Left ventricle myocardium inferior (tissue), 1 donor: ENCODE results near the gene PRKD1. TPM values are rescaled to one million over a fixed set of nuclear protein-coding genes. Genes with fewer than 3 reads are reported as not detected.

Experiments
- DNase-seq: peaks from one replicate; pipeline ENCODE4 v3.0.0-alpha.2; 2020
- H3K27ac ChIP-seq: fragments of 200-600 bp; replicated peaks from 2 replicates; pipeline ENCODE4 v1.8.0; 2021
- H3K27me3 ChIP-seq: fragments of 200-600 bp; 2 replicates; pipeline ENCODE4 v1.8.0; 2021; ENCODE audit warnings: low read depth
- H3K36me3 ChIP-seq: fragments of 200-600 bp; 2 replicates; pipeline ENCODE4 v1.8.0; 2021
- H3K4me1 ChIP-seq: fragments of 200-600 bp; 2 replicates; pipeline ENCODE4 v1.8.0; 2021
- H3K4me3 ChIP-seq: fragments of 200-600 bp; 2 replicates; pipeline ENCODE4 v1.8.0; 2021; ENCODE audit warnings: mild to moderate bottlenecking, moderate library complexity
- H3K9me3 ChIP-seq: fragments of 200-600 bp; replicated peaks from 2 replicates; pipeline ENCODE4 v1.8.0; 2021
- intact Hi-C: fragments of 100-400 bp; cut with micrococcal nuclease; formaldehyde crosslinking; loops from one replicate; pipeline ENCODE4 v1.11.0; 2022
- total RNA-seq: library from RNA; stranded (reverse); fragmentation: NEBNext Ultra II Directional; extraction: Animal tissue kit (Norgen Biotek cat#: 25700); gene quantifications from one replicate; pipeline ENCODE4 v1.2.1, GENCODE V29; 2021
- TF ChIP-seq, protein P1 (sequence below): fragments of 200-600 bp; IDR thresholded peaks from 2 replicates; pipeline ENCODE4 v1.8.0; 2021; ENCODE audit warnings: antibody characterized with exemption, mild to moderate bottlenecking, borderline replicate concordance
- donor health status: DM: no; HTN: yes; CAD: no; lungs with severe emphysema.

The PRKD1 gene
- total RNA-seq, 1 donor from 2014 or later: 3.1 TPM

DNA sequence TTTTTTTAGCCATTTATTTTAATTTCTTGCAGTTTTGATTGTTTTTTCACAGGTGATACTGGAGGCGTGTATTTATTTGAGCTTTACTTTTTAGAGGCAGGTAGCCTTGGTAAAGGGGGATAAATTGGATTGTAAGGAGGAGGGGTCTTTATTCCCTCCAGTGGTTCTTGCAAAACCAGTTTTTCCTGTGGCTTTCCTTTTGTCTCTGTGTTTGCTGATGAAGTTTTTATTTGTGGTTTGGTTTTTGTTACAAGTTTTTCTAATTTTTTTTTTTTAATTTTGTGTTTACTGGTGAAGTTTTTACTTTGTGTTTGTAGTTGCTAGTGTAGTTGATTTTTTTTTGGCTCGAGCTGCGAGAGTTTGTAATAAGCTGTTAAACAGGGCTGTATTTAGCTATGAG is 278.5 kb downstream of the PRKD1 start:
- TF ChIP-seq, protein P1, sequence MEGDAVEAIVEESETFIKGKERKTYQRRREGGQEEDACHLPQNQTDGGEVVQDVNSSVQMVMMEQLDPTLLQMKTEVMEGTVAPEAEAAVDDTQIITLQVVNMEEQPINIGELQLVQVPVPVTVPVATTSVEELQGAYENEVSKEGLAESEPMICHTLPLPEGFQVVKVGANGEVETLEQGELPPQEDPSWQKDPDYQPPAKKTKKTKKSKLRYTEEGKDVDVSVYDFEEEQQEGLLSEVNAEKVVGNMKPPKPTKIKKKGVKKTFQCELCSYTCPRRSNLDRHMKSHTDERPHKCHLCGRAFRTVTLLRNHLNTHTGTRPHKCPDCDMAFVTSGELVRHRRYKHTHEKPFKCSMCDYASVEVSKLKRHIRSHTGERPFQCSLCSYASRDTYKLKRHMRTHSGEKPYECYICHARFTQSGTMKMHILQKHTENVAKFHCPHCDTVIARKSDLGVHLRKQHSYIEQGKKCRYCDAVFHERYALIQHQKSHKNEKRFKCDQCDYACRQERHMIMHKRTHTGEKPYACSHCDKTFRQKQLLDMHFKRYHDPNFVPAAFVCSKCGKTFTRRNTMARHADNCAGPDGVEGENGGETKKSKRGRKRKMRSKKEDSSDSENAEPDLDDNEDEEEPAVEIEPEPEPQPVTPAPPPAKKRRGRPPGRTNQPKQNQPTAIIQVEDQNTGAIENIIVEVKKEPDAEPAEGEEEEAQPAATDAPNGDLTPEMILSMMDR: no peak
- H3K4me3 ChIP-seq: no peak overlapping the region
- no peak for DNase-seq
- intact Hi-C loops: no loop called here
- no peak overlapping the region for H3K27ac ChIP-seq
- peaks cover 39% of the 10 kb centered on the region for H3K9me3 ChIP-seq
- no peaks in the 10 kb centered on the region for H3K27me3 ChIP-seq
- no peaks in the 10 kb centered on the region for H3K4me1 ChIP-seq
- peaks cover 23% of the 10 kb centered on the region for H3K36me3 ChIP-seq

DNA sequence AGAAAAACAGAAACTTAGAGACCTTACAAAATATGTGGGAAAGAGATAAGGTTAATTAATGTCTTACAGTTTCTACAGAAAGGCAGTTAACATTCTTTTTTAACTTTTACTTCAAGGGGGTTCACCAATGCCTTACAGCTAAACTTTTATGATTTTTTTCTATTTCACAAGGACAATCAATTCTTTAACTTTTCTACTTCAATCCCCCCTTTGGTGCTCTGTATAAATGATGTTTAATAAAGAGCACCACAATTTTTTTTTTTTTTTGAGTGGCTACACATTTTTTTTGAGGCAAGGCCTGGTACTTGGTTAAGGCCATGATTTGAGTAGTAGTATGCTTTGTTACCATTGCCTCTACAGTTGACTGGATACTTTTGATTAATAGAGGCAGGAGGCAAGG is 279.6 kb downstream of the PRKD1 start:
- Histone ChIP-seq H3K27ac (no peak overlapping the region), H3K36me3 (peaks cover 23% of the 10 kb centered on the region), H3K4me3 (no peak overlapping the region), H3K9me3 (peaks cover 39% of the 10 kb centered on the region), H3K27me3 (no peaks in the 10 kb centered on the region), H3K4me1 (peaks cover 5% of the 10 kb centered on the region)
- TF ChIP-seq, protein P1: no peak
- DNase-seq: no peak
- intact Hi-C loops: no loop called here

DNA sequence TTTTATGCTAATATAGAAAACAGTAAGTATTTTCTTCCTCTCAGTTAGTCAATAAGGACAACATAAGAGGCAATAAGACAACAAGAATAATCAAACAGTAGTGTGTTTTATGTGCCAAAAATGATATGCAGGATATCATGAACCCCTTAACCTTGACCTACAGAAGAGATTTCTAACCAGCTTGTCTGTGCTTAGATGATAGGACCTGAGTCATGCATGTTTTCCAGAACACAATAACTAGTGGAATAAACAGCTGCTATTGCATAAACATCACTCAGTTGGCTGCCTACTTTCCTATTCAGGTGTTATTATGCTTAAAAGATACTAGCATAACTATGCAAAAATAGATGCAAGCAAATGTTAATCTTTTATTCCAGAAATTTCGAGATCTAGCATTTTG is 282.5 kb downstream of the PRKD1 start:
- Histone ChIP-seq H3K27me3 (no peaks in the 10 kb centered on the region), H3K4me3 (no peak overlapping the region), H3K27ac (no peak overlapping the region), H3K36me3 (peaks cover 23% of the 10 kb centered on the region), H3K9me3 (peaks cover 39% of the 10 kb centered on the region), H3K4me1 (peaks cover 5% of the 10 kb centered on the region)
- TF ChIP-seq, protein P1: no peak
- no peak for DNase-seq
- intact Hi-C loops: no loop called here

DNA sequence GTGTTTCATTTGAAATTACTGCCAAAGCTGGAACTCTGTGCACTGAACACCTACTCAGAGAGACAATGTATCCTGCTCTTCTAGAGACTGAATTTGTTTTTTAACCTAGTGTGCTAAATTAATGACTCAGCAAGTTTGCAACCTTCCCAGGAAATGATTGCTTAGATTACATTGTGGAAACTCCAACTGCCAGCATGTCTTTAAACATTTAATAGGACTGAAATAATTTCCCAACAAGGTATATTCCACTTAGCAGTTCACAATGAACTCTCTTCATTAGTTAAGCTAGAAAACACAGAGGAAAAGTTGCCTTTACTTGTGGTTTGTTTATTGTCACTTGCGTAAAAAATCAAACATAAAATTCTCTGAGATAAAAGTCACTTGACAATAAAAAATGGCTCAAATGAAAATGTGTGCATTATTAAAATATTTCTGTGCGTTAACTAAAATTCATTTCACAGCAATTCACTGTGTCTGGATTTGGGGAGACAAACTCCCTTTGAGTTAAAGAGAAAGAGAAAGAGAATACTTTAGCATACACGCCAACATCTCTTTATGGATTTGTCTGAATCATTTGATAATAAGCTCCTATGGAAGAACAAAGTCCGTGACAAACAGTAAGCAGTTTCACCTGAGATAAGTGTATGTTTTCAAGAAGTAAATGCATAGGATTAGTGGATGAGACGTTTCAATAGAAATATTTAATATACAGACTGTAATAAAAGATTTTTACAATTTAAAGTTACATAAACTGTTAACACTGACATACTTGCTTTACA is 284.0 kb downstream of the PRKD1 start:
- intact Hi-C loops: no loop called here
- H3K4me1 ChIP-seq: peaks cover 5% of the 10 kb centered on the region
- no peak for DNase-seq
- H3K4me3 ChIP-seq: no peak overlapping the region
- no peaks in the 10 kb centered on the region for H3K27me3 ChIP-seq
- peaks cover 13% of the 10 kb centered on the region for H3K36me3 ChIP-seq
- no peak overlapping the region for H3K27ac ChIP-seq
- TF ChIP-seq, protein P1: no peak
- H3K9me3 ChIP-seq: peaks cover 27% of the 10 kb centered on the region

DNA sequence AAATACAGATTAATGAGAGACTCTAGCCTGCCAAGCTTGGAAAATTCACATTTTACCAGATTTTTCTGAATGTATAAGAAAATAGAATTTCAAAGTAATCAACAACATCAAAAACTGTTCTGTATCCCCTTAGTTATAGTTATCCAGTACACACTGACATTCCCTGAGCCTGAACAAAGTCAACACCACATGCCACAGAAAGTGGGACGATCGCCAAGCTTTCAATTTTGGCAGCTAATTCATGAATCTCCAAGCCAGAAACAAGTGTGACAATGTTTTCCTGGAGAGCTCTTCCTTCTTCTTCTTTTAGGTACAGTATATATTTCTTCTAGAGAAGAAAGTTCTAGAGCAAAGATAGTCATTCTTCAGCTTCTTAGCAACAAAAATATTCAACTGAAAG is 290.2 kb downstream of the PRKD1 start:
- peak; percentile 40 for DNase-seq
- Histone ChIP-seq H3K9me3 (no peaks in the 10 kb centered on the region), H3K27ac (no peak overlapping the region), H3K27me3 (no peaks in the 10 kb centered on the region), H3K4me3 (no peak overlapping the region), H3K4me1 (peaks cover 13% of the 10 kb centered on the region), H3K36me3 (no peaks in the 10 kb centered on the region)
- intact Hi-C loops: no loop called here
- TF ChIP-seq, protein P1: no peak
